Naive B cell (primary cell): ENCODE data around the gene PPM1N. TPM values are rescaled to one million over a fixed set of nuclear protein-coding genes. Genes with fewer than 3 reads are reported as not detected.

ENCODE experiments used
- ATAC-seq, 2 donors: fragments of 150-1000 bp; cut with Tn5 transposase; 2 replicates each; pipeline ENCODE4 v1.10.0; 2021; ENCODE audit warnings: low read depth in 2 of 2, mild to moderate bottlenecking in 2 of 2, moderate library complexity in 2 of 2
- DNase-seq: peaks from one replicate; pipeline ENCODE4 v3.0.0; 2022
- H3K27ac Mint-ChIP-seq, 6 donors: one replicate each; pipeline ENCODE4 v1.8.0; 2020 to 2022; ENCODE audit warnings: mild to moderate bottlenecking in 6 of 6, mixed read lengths in 6 of 6, moderate library complexity in 5 of 6, inconsistent platforms in 2 of 6
- H3K27me3 Mint-ChIP-seq, 3 donors: one replicate each; pipeline ENCODE4 v1.8.0; 2021 to 2022; ENCODE audit warnings: mixed read lengths in 3 of 3, mild to moderate bottlenecking in 1 of 3
- H3K36me3 Mint-ChIP-seq, 2 donors: one replicate each; pipeline ENCODE4 v1.8.0; 2020 to 2022; ENCODE audit warnings: mixed read lengths in 2 of 2, inconsistent platforms in 1 of 2, mild to moderate bottlenecking in 1 of 2
- H3K4me1 Mint-ChIP-seq, 3 donors: one replicate each; pipeline ENCODE4 v1.8.0; 2020 to 2022; ENCODE audit warnings: mixed read lengths in 3 of 3, inconsistent platforms in 1 of 3, mild to moderate bottlenecking in 1 of 3, moderate library complexity in 1 of 3
- H3K4me3 Mint-ChIP-seq, 8 donors: one replicate each; pipeline ENCODE4 v1.8.0; 2020 to 2022; ENCODE audit warnings: mild to moderate bottlenecking in 8 of 8, mixed read lengths in 8 of 8, moderate library complexity in 8 of 8, inconsistent platforms in 2 of 8
- H3K9me3 Mint-ChIP-seq, 7 donors: one replicate each; pipeline ENCODE4 v1.8.0; 2020 to 2022; ENCODE audit warnings: mixed read lengths in 7 of 7, mild to moderate bottlenecking in 5 of 7, inconsistent platforms in 2 of 7, moderate library complexity in 1 of 7
- polyA plus RNA-seq, 6 donors: library from polyadenylated mRNA; unstranded; fragments of 300-500 nt; fragmentation: Illumina TruSeq; gene quantifications; one replicate each; pipeline ENCODE4 v1.2.3, GENCODE V29; 2021; ENCODE audit warnings: low read depth in 6 of 6

PPM1N gene
- polyA plus RNA-seq, 6 donors from 2014 or later = 1.6 to 3.4 (median 2.4) TPM

GRCh38 chr19:45547965-45548609 lies 49.8 kb downstream of the PPM1N start:
- Mint-ChIP-seq H3K9me3 (no peaks in the 10 kb centered on the region), H3K36me3 (peaks cover 0 to 5% of the 10 kb centered on the region in 2 donors), H3K4me1 (peaks cover 17 to 22% (median 18%) of the 10 kb centered on the region in 3 donors), H3K4me3 (no peak overlapping the region), H3K27ac (peak overlapping the region in 2 of 6 donors; percentile 44 to 45), H3K27me3 (no peaks in the 10 kb centered on the region)
- ATAC-seq (no peak), DNase-seq (no peak)

Other genes starting within 250 kb of the PPM1N start
- 1 to 10 TPM in 1 of 6 donors, under 1 TPM in 4, not detected in 1; 0.35 to 2.7 (median 0.82) TPM for gene MARK4, start 247.2 kb upstream of the PPM1N start, polyA plus RNA-seq
- gene CKM, start 175.6 kb upstream of the PPM1N start, polyA plus RNA-seq = not detected
- not detected for gene KLC3, start 157.7 kb upstream of the PPM1N start, polyA plus RNA-seq
- 1 to 10 TPM; 4.7 to 8.0 (median 6.7) TPM for gene ERCC2, start 127.9 kb upstream of the PPM1N start, polyA plus RNA-seq
- gene PPP1R13L, start 93.4 kb upstream of the PPM1N start, polyA plus RNA-seq = 1 to 10 TPM in 4 of 6 donors, under 1 TPM in 1, not detected in 1; 0.29 to 4.3 (median 2.5) TPM
- gene POLR1G, start 91.8 kb upstream of the PPM1N start, polyA plus RNA-seq = 1 to 10 TPM in 5 of 6 donors, under 1 TPM in 1; 0.49 to 8.5 (median 3.0) TPM
- gene ERCC1, start 74.5 kb upstream of the PPM1N start, polyA plus RNA-seq = 10 to 100 TPM; 40.0 to 91.4 (median 46.2) TPM
- gene FOSB, start 30.4 kb upstream of the PPM1N start, polyA plus RNA-seq = 100 to 1,000 TPM in 1 of 6 donors, 10 to 100 TPM in 5; 26.6 to 110 (median 82.1) TPM
- gene RTN2, start 1.4 kb upstream of the PPM1N start, polyA plus RNA-seq = under 1 TPM in 3 of 6 donors, not detected in 3; 0.28 to 0.58 (median 0.47) TPM
- gene VASP, start 9.0 kb downstream of the PPM1N start, polyA plus RNA-seq = 10 to 100 TPM; 51.5 to 87.2 (median 64.3) TPM
- gene OPA3, start 86.4 kb downstream of the PPM1N start, polyA plus RNA-seq = 10 to 100 TPM in 1 of 6 donors, 1 to 10 TPM in 4, not detected in 1; 5.0 to 14.4 (median 7.8) TPM
- not detected for gene GPR4, start 103.8 kb downstream of the PPM1N start, polyA plus RNA-seq
- gene EML2, start 141.0 kb downstream of the PPM1N start, polyA plus RNA-seq = 10 to 100 TPM in 3 of 6 donors, 1 to 10 TPM in 3; 4.3 to 14.1 (median 10.3) TPM
- gene GIPR, start 169.8 kb downstream of the PPM1N start, polyA plus RNA-seq = not detected
- gene SNRPD2, start 193.5 kb downstream of the PPM1N start, polyA plus RNA-seq = 1,000 to 10,000 TPM in 2 of 6 donors, 100 to 1,000 TPM in 4; 808 to 1,139 (median 906) TPM
- gene QPCTL, start 194.2 kb downstream of the PPM1N start, polyA plus RNA-seq = 1 to 10 TPM in 5 of 6 donors, under 1 TPM in 1; 0.70 to 6.8 (median 1.7) TPM
- 10 to 100 TPM in 5 of 6 donors, 1 to 10 TPM in 1; 9.4 to 23.0 (median 13.9) TPM for gene FBXO46, start 232.5 kb downstream of the PPM1N start, polyA plus RNA-seq
- gene MEIOSIN, start 235.0 kb downstream of the PPM1N start, polyA plus RNA-seq = not detected